GM18499 (cell line): ENCODE data around the gene IGF1R.

Experiments
- ATAC-seq: cut with Tn5 transposase; IDR thresholded peaks from one replicate; pipeline ENCODE4 v1.9.1; 2021; ENCODE audit warnings: moderate number of reproducible peaks; ENCODE audit not compliant: insufficient read depth, unreplicated experiment

IGF1R gene

DNA sequence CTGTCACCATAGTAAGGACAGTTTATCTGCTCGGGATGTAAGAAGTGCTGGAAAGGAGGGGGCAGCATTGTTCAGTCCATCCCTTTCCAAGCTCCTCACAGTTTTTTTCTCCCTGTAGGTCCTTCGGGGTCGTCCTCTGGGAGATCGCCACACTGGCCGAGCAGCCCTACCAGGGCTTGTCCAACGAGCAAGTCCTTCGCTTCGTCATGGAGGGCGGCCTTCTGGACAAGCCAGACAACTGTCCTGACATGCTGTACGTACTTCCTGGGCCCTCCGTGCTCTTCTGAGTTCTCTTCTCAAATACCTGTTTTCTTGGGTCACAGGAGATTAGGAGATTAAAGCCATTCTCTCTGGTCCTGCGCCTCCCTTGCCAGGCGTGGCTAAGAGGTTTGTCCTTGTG is 300.1 kb downstream of the IGF1R start:
- no peak for ATAC-seq

DNA sequence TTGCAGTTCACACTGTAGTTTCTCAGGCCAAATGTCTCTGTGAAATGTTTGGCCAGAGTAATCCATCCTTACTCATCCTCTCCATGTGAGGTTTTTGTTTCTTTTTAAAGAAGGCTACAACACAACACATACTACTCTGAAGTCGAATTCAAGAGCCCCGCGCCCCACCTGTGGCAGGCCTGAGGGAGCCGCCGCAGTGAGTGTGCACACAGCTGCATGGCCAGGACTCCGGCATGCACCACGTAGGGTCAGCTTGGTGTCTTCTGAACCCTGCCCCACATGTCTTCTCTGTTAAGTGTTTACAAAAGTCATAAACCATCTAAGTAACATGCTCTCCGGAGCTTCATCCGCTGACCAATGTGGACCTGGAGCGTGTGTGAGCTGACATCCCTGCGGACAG is 300.6 kb downstream of the IGF1R start:
- ATAC-seq: no peak

DNA sequence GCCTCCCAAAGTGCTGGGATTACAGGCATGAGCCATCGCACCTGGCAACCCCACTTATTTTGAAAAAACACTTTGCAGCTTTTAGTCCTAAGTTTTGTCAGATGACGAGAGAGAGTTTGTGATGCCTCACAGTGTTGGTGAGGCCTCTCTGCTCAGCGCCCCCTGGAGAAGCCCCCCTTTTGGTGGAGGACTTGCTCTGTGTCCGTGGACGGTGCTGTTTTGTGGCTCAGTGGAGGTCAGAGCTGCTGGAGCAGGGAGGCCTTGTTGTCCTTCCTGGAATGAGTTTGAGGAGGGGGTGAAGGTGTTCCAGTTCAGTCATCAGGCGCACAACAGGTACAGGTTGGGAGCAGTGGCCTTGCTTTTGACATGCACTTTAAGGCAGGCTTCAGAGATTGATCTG is 301.3 kb downstream of the IGF1R start:
- ATAC-seq: no peak

DNA sequence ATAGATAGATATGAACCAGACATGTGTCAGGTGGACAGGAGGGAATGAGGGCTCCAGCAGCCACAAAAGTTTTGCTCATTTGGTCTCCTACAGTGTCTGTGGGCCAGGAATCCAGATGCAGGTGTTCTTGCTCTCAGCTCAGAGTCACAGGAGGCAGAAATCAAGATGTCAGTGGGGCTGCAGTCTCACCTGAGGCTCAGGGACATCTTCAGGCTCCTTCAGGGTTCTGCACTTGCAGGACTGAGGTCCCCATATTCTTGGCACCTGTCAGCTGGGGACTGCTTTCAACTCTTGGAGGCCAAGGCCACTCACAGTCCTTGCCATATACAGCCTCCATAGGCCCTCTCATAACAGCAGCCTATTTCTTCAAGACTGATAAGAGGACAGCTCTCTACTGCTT is 301.9 kb downstream of the IGF1R start:
- ATAC-seq: no peak

DNA sequence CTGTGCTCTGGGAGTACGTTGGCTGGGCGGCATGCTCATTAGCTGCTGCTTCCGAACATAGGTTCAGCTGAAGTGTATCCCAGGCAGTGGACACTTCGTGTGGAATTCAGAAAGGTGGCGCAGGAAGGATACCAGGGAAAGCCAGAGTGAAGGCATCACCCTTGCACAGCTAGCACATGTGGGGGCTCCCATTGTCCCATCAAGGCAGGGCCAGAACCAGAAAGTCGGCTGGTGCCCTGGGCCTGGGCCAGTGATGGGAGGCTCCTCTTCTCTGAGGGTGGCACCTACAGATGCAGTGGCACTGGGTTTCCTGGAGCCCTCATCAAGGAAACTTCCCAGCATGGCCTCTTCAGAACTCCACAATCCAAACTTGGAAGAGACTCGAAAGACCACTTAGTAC is 302.7 kb downstream of the IGF1R start:
- no peak for ATAC-seq

DNA sequence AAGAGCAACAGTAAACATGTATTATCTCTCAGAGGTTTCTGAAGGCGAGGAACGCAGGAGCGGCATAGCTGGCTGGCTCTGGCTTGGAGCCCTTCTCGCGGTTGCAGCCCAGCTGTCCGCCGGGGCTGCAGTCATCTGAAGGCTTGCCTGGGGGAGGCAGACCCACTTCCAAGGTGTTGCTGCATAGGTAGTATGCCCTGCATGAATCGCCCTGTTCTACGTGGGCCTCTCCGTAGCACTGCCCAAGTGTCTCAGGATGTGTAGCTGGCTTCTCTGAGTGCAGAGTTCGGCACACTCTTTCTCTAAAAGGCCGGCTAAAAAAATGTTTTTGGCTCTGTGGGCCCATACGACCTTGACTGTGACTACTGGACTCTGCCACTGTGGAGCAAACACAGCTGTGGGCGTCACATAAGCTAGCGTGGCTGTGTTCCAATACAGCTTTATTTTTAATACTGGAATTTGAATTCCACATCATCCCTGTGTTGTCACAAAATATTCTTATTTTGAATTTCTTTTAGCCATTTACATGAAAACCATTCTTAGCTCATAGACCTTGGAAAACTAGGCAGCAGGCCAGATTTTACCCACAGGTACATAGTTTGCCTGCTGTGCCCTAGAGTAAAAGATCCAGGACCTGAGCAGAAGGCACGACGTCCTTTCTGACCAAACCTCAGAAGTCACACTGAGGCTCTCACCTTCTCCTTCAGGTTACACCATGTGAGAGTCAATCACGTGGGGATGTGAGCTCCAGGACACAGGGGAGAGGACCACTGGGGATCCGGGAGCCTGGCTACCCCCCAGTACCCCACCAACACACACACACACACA is 303.4 kb downstream of the IGF1R start:
- ATAC-seq: no peak

DNA sequence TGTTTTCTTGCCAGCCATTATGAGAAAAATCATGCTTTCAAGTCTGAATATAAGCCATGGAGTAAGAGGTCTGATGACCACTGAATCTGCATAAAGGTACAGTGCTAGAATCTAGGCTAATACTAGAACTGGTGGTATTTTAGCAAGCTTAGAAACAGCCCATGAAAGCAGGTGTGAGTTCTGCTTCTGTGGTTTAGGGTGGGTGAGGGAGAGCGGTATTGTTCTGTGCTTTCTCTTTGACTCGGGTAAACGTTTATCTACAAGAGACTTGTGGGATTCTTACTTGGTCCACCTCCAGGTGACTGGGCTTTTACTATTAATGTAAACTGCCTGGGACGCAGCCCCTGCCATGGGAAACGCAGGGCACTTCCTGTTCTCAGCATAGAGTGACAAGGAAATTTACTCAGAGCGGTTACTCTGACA is 304.1 kb downstream of the IGF1R start:
- ATAC-seq: peak; percentile 95

DNA sequence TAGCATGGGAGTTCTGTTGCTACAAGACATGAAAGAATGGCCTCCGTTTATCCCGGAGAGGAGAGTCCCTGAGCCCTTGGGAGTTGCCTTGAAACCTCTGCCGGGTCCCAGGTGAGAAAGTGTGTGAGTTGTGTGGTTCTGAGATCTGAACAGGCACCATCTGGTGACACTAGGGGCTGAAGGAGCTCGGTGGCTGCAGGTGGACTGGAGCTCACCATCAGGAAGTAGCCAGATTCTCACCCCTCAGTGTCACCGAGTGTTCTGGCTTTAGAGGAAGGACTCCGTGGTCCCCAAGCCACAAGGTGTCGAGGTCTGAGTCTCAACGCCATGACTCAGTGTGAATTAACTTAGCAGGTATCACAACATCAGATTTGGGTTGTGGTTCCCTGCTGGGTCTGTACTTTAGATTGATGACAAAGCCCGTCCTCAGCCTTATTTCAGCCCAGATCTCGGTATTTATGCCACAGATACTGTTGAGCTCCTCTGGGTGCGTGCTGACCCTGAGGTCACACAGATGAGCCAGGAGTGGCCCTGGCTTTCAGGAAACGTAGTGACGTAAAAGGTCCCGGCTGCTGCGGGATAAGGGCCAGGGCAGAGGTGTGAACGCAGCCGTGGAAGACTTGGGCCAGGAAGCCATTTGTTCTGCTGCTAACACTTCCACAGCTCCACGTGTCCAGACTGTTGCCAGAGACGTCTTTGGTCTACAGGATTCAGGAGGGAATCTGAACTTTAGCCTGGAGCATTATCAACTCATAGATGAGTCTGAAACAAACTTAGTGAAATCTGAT is 304.9 kb downstream of the IGF1R start:
- peak; percentile 29 for ATAC-seq

DNA sequence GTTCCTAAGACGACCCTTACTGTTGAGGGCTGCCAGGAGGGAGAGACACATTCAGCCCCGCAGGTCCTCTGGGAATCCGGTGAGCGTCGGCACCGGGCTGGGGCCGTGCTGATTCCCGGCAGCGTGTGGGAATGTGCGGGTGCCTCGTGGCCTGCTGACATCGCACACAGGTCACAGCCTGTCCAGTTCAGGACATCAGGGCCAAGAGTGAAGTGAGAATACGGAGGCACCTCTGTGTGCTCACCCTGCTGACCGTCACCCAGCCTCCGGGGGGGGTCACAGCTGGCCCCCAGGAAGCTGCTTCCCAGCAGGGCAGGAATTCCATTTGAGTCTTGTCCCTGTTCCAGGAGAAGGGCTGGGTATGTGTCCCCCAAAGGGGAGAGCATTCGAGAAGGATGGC is 305.6 kb downstream of the IGF1R start:
- ATAC-seq: no peak

DNA sequence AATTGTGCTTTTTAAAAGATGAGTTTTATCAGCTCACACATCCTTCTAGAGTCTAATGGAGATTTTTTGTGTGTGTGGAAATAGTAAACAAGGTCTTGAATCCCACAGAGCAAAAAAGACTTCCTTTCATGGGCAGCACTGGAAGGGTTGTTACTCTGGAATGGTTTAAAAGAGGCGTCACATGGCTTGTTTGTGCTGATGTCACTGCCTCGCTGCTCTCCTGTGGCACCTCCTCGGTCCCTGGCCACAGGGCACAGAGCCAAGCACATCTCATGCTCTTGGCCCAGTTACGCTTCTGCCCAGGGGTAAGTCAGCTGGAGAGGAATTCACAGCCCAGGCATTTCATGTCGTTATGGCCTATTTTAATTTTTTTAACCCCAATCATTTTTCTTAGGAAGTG is 306.1 kb downstream of the IGF1R start:
- no peak for ATAC-seq

DNA sequence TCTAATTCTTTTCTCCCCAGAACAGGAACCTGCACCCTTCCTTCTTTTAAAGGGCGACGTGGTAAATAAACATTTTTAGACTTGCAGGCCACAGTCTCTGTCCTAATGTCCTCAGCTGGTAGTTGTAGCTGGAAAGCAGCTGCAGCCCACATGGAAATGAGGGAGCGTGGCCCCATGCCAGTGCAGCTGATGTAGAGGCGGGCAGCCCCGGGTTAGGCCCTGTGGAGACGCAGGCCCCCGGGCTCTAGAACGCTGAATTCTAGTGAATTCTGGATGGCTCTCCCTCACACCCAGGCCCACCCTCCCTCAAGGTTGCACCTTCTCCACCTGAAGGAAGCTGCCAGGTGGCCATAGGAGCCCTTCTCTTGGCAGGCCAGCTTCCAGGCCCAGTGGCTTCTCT is 307.0 kb downstream of the IGF1R start:
- no peak for ATAC-seq

DNA sequence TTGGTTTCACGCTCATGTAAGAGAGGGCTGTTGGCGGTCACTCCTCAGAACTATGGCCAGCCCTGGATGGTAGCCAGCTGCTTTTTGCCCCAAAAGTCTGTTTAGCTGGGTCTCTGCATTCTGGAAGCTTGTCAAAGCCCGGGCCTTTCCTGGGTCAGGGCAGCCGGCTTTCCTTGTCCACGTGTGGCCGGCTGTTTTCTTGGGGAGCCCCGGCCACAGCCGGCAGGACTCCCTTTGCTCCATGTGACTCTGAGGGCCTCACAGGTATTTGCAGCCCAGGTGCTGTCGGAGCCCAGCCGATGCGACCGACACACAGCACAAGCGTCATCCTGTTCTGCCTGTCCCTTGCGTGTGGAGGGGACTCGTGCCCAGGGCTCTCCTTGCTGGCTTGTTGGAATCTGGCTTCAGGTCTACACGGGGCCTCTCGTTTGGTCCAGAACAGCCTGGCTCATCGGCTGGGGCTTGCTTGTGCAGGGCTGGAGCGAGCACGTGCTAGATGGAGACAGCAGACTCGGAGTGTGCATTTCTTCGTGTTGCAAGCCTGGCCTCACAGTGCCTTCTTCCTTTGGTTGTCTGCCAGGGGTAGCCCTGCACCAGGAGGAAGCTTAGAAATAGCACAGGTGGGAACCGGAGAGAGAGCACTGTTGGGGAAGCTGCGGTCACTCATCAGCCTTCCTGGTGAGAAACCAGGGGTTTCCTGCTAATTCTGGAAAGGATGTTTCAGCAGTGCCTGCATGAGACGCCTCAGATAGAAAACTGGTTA is 307.8 kb downstream of the IGF1R start:
- ATAC-seq: no peak

DNA sequence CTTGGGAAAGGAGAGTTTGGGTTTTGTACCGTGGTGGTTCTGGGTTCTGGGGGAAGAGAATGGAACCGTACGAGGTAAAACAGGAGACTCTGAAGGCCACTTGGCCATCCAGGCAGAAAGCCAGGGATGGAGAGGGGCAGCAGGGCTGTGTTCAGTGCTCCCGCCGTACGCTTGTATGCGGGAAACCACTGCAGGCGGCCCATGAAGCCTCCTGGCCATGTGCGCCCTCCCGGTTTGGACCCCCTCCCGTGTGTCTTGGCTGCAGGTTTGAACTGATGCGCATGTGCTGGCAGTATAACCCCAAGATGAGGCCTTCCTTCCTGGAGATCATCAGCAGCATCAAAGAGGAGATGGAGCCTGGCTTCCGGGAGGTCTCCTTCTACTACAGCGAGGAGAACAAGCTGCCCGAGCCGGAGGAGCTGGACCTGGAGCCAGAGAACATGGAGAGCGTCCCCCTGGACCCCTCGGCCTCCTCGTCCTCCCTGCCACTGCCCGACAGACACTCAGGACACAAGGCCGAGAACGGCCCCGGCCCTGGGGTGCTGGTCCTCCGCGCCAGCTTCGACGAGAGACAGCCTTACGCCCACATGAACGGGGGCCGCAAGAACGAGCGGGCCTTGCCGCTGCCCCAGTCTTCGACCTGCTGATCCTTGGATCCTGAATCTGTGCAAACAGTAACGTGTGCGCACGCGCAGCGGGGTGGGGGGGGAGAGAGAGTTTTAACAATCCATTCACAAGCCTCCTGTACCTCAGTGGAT is 308.6 kb downstream of the IGF1R start:
- no peak for ATAC-seq

DNA sequence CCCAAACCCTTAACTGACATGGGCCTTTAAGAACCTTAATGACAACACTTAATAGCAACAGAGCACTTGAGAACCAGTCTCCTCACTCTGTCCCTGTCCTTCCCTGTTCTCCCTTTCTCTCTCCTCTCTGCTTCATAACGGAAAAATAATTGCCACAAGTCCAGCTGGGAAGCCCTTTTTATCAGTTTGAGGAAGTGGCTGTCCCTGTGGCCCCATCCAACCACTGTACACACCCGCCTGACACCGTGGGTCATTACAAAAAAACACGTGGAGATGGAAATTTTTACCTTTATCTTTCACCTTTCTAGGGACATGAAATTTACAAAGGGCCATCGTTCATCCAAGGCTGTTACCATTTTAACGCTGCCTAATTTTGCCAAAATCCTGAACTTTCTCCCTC is 309.3 kb downstream of the IGF1R start:
- no peak for ATAC-seq

DNA sequence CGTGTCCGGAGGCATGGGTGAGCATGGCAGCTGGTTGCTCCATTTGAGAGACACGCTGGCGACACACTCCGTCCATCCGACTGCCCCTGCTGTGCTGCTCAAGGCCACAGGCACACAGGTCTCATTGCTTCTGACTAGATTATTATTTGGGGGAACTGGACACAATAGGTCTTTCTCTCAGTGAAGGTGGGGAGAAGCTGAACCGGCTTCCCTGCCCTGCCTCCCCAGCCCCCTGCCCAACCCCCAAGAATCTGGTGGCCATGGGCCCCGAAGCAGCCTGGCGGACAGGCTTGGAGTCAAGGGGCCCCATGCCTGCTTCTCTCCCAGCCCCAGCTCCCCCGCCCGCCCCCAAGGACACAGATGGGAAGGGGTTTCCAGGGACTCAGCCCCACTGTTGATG is 309.7 kb downstream of the IGF1R start:
- ATAC-seq: no peak

DNA sequence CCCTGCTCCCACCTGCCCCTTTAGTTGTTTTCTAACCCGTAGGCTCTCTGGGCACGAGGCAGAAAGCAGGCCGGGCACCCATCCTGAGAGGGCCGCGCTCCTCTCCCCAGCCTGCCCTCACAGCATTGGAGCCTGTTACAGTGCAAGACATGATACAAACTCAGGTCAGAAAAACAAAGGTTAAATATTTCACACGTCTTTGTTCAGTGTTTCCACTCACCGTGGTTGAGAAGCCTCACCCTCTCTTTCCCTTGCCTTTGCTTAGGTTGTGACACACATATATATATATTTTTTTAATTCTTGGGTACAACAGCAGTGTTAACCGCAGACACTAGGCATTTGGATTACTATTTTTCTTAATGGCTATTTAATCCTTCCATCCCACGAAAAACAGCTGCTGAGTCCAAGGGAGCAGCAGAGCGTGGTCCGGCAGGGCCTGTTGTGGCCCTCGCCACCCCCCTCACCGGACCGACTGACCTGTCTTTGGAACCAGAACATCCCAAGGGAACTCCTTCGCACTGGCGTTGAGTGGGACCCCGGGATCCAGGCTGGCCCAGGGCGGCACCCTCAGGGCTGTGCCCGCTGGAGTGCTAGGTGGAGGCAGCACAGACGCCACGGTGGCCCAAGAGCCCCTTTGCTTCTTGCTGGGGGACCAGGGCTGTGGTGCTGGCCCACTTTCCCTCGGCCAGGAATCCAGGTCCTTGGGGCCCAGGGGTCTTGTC is 310.7 kb downstream of the IGF1R start:
- no peak for ATAC-seq

DNA sequence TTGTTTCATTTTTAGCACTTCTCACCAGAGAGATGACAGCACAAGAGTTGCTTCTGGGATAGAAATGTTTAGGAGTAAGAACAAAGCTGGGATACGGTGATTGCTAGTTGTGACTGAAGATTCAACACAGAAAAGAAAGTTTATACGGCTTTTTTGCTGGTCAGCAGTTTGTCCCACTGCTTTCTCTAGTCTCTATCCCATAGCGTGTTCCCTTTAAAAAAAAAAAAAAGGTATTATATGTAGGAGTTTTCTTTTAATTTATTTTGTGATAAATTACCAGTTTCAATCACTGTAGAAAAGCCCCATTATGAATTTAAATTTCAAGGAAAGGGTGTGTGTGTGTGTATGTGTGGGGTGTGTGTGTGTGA is 311.3 kb downstream of the IGF1R start:
- no peak for ATAC-seq

DNA sequence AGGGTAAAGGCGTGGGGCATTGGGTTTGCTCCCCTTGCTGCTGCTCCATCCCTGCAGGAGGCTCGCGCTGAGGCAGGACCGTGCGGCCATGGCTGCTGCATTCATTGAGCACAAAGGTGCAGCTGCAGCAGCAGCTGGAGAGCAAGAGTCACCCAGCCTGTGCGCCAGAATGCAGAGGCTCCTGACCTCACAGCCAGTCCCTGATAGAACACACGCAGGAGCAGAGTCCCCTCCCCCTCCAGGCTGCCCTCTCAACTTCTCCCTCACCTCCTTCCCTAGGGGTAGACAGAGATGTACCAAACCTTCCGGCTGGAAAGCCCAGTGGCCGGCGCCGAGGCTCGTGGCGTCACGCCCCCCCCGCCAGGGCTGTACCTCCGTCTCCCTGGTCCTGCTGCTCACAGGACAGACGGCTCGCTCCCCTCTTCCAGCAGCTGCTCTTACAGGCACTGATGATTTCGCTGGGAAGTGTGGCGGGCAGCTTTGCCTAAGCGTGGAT is 312.3 kb downstream of the IGF1R start:
- no peak for ATAC-seq

DNA sequence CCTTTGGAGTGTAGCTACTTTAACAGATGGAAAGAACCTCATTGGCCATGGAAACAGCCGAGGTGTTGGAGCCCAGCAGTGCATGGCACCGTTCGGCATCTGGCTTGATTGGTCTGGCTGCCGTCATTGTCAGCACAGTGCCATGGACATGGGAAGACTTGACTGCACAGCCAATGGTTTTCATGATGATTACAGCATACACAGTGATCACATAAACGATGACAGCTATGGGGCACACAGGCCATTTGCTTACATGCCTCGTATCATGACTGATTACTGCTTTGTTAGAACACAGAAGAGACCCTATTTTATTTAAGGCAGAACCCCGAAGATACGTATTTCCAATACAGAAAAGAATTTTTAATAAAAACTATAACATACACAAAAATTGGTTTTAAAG is 315.1 kb downstream of the IGF1R start:
- ATAC-seq: no peak
